ENCODE data around the gene SEMA5B.

Gene SEMA5B

GRCh38 chr3:122886251-122886650 lies 141.3 kb downstream of the SEMA5B start:
- DNase-seq: no peak

DNA sequence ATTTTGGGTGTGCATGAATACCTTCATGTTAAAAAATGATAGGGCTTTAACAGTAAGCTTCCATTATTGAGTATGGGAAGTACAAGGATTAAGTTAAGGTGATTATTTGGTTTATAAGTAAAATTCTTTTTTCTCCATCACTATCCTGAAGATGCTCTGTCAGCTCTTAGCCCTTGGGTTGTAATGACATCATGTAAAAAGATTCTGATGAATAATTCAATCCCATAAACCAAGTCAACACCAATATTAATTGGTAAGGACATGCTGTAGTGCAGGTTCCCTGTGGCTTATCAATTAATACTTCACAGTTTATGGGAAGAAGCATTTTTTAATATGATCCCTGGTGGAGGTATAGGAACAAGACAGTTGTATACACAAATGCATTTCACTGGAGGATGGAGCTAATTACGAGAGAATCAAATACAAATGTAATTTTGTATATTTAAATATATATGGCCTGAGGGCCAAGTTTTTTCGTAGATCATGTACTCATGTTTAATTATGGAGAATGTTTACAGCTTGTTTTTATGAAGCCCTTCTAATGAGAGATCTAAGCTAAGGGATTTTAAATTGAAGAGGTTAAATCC lies 145.1 kb downstream of the SEMA5B start:
- DNase-seq: no peak

- no peak for DNase-seq
Observed at GRCh38 chr3:122880624-122881023, 146.9 kb downstream of the SEMA5B start.

- no peak for DNase-seq
Observed at GRCh38 chr3:122880173-122880572, 147.4 kb downstream of the SEMA5B start.

- DNase-seq: no peak
Observed at GRCh38 chr3:122875547-122876127, 151.9 kb downstream of the SEMA5B start.

DNA sequence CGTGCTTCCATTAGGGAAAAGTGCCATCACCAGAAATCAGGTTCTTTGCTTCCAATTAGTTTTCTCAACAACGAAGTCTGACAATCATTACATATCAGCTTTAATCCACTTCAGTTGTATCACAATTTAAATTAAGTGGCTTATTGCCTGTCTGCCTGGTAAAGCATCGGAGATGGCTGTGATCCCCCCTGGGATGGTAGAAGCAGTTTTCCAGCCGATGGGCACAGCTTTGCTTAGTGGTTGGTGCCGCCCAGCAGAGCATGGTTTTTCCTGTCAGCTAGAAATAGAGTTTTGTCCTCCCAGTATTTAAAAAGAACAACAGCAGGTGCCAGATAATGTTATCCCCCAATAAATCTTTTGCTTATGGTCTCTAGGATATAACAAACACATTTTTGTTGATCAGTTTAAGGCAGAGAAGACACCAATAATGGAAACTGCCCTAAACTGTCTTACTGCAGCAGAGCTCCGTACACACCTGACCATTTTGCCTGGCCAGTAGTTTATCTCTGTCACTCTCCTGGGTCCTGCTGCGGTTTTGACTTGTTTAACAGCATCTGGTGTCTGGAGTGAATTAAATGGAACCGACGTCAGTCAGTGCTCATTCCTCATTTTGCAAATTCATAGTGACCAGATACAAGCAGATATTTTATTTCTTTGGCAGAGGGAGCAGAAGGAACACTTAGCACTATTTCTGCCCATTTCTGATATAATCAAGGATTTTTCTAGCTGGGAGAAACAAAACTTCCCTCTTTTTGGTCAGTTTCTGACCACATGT lies 153.6 kb downstream of the SEMA5B start:
- no peak for DNase-seq

DNA sequence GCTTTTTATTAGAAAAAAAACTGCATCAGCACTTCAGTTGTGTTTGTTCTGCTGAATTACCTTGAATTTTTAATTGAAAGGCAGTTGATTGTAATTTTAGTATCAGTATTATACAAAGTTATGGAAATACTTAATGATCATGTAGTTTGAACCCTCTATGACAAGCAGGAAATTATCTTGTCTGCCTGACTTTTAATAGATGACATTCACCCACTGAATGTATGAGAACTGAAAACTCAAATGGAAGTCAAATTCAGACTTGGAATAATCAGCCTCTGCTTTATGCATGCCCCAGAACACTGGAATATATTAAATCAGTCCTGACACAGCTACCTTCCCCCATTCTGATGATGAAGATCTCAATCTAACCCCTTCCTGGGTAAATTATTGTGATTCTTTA lies 159.2 kb downstream of the SEMA5B start:
- no peak for DNase-seq

- DNase-seq: no peak
Observed at GRCh38 chr3:122864498-122864897, 163.1 kb downstream of the SEMA5B start.

- no peak for DNase-seq
Observed at GRCh38 chr3:122862381-122862780, 165.2 kb downstream of the SEMA5B start.
